Gastroesophageal sphincter (tissue), 3 donors: ENCODE measurements around the gene ARHGAP29.
A peak's percentile ranks its signal among the peaks of the same experiment; 100 is the strongest.

ENCODE experiments used
- EP300 ChIP-seq: sonication (generic); formaldehyde crosslinking; IDR thresholded peaks from one replicate; pipeline ENCODE4 v1.6.1; 2017; ENCODE audit warnings: antibody characterized with exemption, mild to moderate bottlenecking
- POLR2A ChIP-seq, 2 donors: fragments of 450-650 bp; IDR thresholded peaks; one replicate each; pipeline ENCODE4 v1.6.1; 2017; ENCODE audit warnings: antibody characterized with exemption in 2 of 2, mild to moderate bottlenecking in 2 of 2, moderate library complexity in 1 of 2
- POLR2AphosphoS5 ChIP-seq: sonication (generic); formaldehyde crosslinking; IDR thresholded peaks from one replicate; pipeline ENCODE4 v1.6.1; 2017; ENCODE audit warnings: antibody characterized with exemption
- TF ChIP-seq, protein P1 (sequence below), 4 experiments: fragments of 200-600 bp in 2 of 4; fragments of 450-650 bp in 2 of 4; sonication (generic) in 1 of 4; IDR thresholded peaks; one replicate each; pipeline ENCODE4 v1.5.1; 2017 to 2019; ENCODE audit warnings: antibody characterized with exemption in 4 of 4, mild to moderate bottlenecking in 2 of 4, moderate library complexity in 2 of 4

DNA sequence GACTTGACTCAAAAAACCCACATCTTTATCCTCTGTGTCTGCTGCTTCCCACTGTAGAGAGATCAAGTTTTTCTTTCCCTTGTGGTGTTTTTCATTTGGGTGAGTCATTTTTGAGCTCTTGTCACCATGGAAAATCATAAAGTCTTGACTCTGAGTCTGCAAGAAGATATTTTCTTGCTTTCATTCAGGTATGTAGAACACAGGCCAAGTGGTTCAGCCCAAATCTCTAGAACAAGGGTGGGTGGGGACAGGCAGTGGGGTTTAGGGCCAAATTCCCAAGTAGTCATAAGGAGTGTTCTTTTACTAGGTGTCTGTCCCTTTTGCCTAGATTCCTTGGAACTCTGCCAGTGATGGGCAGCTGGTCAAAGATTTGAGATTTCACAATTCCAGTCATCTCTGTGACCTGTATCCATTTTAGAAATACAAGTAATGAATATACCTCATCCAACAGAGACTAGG is 21.5 kb upstream of the ARHGAP29 start:
- TF ChIP-seq, protein P1, sequence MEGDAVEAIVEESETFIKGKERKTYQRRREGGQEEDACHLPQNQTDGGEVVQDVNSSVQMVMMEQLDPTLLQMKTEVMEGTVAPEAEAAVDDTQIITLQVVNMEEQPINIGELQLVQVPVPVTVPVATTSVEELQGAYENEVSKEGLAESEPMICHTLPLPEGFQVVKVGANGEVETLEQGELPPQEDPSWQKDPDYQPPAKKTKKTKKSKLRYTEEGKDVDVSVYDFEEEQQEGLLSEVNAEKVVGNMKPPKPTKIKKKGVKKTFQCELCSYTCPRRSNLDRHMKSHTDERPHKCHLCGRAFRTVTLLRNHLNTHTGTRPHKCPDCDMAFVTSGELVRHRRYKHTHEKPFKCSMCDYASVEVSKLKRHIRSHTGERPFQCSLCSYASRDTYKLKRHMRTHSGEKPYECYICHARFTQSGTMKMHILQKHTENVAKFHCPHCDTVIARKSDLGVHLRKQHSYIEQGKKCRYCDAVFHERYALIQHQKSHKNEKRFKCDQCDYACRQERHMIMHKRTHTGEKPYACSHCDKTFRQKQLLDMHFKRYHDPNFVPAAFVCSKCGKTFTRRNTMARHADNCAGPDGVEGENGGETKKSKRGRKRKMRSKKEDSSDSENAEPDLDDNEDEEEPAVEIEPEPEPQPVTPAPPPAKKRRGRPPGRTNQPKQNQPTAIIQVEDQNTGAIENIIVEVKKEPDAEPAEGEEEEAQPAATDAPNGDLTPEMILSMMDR (IDR thresholded peaks at IDR 0.05): no peak
- TF ChIP-seq POLR2AphosphoS5 (peak; percentile 44), EP300 (no peak), POLR2A (IDR thresholded peaks at IDR 0.05) (no peak)
